Thyroid gland (tissue), 4 donors: ENCODE measurements around the gene C21orf91. TPM values are rescaled to one million over a fixed set of nuclear protein-coding genes. Genes with fewer than 3 reads are reported as not detected.

Source experiments
- DNase-seq, 2 donors: peaks; one replicate each; pipeline ENCODE4 v3.0.0-alpha.2; 2019
- H3K27ac ChIP-seq, 3 donors: fragments of 200-600 bp; sonication (generic); 1 replicate in 2 of 3; 2 replicates in 1 of 3; pipeline ENCODE4 v1.5.1; 2016 to 2019; ENCODE audit warnings: mild to moderate bottlenecking in 1 of 3, moderate library complexity in 1 of 3
- H3K27me3 ChIP-seq: fragments of 200-600 bp; sonication (generic); one replicate; pipeline ENCODE4 v1.5.1; 2019
- H3K36me3 ChIP-seq, 2 donors: fragments of 200-600 bp; sonication (generic); one replicate each; pipeline ENCODE4 v1.5.1; 2016 to 2019
- H3K4me1 ChIP-seq, 2 donors: fragments of 200-600 bp; sonication (generic); one replicate each; pipeline ENCODE4 v1.5.1; 2017 to 2019
- H3K4me3 ChIP-seq, 3 donors: fragments of 200-600 bp; sonication (generic); replicated peaks in 1 of 3; 1 replicate in 2 of 3; 2 replicates in 1 of 3; pipeline ENCODE4 v1.5.1; 2016; ENCODE audit warnings: mild to moderate bottlenecking in 1 of 3
- H3K9me3 ChIP-seq: fragments of 200-600 bp; sonication (generic); one replicate; pipeline ENCODE4 v1.5.1; 2017
- POLR2A ChIP-seq, 2 donors: fragments of 450-650 bp; IDR thresholded peaks; one replicate each; pipeline ENCODE4 v1.6.1; 2017; ENCODE audit warnings: antibody characterized with exemption in 2 of 2, mild to moderate bottlenecking in 2 of 2, moderate library complexity in 1 of 2
- WGBS, 2 donors: methylation state at CpG; one replicate each; pipeline ENCODE4 v1.1.5; 2017; 5-methylcytosine and 5-hydroxymethylcytosine counted together
- intact Hi-C: fragments of 100-400 bp; cut with DNase I; formaldehyde crosslinking; loops from one replicate; pipeline ENCODE4 v1.15.1; 2023
- total RNA-seq, 4 donors: library from RNA; depleted of rRNA; stranded (reverse); fragments of >200 nt; gene quantifications; one replicate each; pipeline ENCODE4 v1.2.3, GENCODE V29; 2016
- TF ChIP-seq, protein P1 (sequence below), 6 experiments: fragments of 200-600 bp in 3 of 6; fragments of 450-650 bp in 3 of 6; sonication (generic) in 3 of 6; IDR thresholded peaks; one replicate each; pipeline ENCODE4 v1.5.1; 2016 to 2019; ENCODE audit warnings: antibody characterized with exemption in 6 of 6, mild to moderate bottlenecking in 2 of 6, inconsistent platforms in 1 of 6, moderate library complexity in 1 of 6

Gene C21orf91
- total RNA-seq, 4 donors from 2014 or later = 8.6 to 19.6 (median 11.9) TPM

DNA sequence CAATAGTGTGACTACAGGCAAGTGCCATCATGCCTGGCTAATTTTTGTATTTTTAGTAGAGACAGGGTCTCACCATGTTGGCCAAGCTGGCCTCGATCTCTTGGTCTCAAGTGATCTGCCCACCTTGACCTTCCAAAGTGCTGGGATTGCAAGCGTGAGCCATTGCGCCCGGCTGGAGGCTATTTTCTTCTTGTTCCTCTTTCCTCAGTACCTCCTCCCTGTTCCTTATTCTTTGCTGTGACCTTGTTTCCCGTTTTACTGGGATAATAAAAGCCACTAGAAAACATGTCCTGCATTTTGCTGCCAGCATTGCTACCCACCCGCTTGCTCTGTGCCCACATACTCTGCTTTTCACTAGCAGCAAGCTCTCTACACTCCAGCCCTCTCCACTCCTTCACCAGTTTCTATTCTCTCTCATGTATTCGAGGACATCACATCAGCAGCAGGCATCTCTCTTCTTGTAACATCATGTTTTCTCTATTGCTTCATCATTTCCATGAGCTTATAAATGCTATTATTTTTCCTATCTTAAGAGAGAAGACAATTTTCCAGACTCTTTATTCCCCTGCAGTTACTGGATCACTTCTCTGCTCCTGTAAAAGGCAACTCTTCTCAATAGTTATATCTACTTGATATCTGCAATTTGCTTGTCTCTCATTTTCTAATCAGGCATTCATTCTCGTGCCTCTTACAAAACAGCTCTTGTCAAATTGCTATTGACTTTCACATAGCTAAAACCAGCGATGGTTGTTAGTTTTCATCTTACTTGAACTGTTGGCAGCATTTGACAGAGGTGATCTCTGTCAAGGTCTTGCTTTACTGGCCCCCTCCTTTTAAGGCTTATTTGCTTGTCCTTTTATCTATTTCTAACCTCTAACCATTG lies 34.5 kb upstream of the C21orf91 start:
- no peak overlapping the region for H3K27ac ChIP-seq
- no peaks in the 10 kb centered on the region for H3K4me1 ChIP-seq
- no peaks in the 10 kb centered on the region for H3K9me3 ChIP-seq
- no peak overlapping the region for H3K4me3 ChIP-seq
- TF ChIP-seq, protein P1, sequence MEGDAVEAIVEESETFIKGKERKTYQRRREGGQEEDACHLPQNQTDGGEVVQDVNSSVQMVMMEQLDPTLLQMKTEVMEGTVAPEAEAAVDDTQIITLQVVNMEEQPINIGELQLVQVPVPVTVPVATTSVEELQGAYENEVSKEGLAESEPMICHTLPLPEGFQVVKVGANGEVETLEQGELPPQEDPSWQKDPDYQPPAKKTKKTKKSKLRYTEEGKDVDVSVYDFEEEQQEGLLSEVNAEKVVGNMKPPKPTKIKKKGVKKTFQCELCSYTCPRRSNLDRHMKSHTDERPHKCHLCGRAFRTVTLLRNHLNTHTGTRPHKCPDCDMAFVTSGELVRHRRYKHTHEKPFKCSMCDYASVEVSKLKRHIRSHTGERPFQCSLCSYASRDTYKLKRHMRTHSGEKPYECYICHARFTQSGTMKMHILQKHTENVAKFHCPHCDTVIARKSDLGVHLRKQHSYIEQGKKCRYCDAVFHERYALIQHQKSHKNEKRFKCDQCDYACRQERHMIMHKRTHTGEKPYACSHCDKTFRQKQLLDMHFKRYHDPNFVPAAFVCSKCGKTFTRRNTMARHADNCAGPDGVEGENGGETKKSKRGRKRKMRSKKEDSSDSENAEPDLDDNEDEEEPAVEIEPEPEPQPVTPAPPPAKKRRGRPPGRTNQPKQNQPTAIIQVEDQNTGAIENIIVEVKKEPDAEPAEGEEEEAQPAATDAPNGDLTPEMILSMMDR (IDR thresholded peaks at IDR 0.05) = no peak
- TF ChIP-seq POLR2A (IDR thresholded peaks at IDR 0.05) = no peak
- no peaks in the 10 kb centered on the region for H3K36me3 ChIP-seq
- 68 to 72% methylated on average over 9 of the region's 9 CpGs for WGBS, 2 donors
- no peak for DNase-seq
- no peaks in the 10 kb centered on the region for H3K27me3 ChIP-seq
- intact Hi-C loops = no loop called here

DNA sequence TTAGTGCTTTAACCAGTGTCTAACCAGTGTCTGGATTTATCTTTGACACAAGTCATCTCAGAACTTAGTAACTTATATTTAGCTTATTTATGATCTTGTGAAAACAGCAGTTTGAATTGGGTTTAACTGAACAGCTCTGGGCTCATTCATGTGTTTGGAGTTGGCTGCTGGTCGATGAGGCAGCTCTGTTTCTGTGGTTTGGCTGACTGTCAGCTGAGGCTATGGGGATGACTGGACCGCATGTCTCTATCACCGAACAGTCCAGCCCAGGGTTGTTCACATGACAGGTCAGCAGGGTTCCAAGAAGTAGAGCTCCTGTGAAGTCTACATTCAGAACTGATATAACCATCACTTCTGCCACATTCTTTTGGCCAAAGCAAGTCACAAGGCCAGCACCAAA lies 29.1 kb upstream of the C21orf91 start:
- Histone ChIP-seq H3K27ac (no peak overlapping the region), H3K9me3 (no peaks in the 10 kb centered on the region), H3K36me3 (no peaks in the 10 kb centered on the region), H3K27me3 (no peaks in the 10 kb centered on the region), H3K4me1 (no peaks in the 10 kb centered on the region), H3K4me3 (no peak overlapping the region)
- intact Hi-C loops = no loop called here
- WGBS, 2 donors = 53 to 60% methylated on average over 3 of the region's 3 CpGs
- DNase-seq = peak in 1 of 2 donors; percentile 3
- no peak for TF ChIP-seq POLR2A (IDR thresholded peaks at IDR 0.05)
- TF ChIP-seq, protein P1 (IDR thresholded peaks at IDR 0.05) = no peak

DNA sequence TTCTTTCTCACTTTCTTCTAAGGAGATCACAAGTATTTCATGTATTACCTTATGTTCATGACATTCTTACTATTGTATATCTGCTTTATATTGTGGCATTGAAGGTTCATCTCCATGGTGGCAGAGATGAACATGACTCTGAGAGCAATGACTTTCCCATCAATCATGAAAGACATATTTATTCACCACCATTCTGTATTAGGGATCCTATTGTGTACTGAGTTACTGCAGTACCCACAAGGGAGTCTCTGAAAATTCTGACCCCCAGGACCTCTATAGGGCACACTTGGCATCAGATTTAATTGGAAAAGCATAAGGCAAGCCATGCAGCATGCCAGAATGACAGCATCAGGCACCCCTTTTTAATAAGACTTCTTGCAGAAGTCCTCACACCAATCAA lies 21.9 kb upstream of the C21orf91 start:
- Histone ChIP-seq H3K4me3 (no peak overlapping the region), H3K4me1 (no peaks in the 10 kb centered on the region), H3K36me3 (no peaks in the 10 kb centered on the region), H3K9me3 (no peaks in the 10 kb centered on the region), H3K27ac (no peak overlapping the region), H3K27me3 (no peaks in the 10 kb centered on the region)
- intact Hi-C loops = no loop called here
- no peak for DNase-seq
- TF ChIP-seq, protein P1 (IDR thresholded peaks at IDR 0.05) = no peak
- TF ChIP-seq POLR2A (IDR thresholded peaks at IDR 0.05) = no peak

DNA sequence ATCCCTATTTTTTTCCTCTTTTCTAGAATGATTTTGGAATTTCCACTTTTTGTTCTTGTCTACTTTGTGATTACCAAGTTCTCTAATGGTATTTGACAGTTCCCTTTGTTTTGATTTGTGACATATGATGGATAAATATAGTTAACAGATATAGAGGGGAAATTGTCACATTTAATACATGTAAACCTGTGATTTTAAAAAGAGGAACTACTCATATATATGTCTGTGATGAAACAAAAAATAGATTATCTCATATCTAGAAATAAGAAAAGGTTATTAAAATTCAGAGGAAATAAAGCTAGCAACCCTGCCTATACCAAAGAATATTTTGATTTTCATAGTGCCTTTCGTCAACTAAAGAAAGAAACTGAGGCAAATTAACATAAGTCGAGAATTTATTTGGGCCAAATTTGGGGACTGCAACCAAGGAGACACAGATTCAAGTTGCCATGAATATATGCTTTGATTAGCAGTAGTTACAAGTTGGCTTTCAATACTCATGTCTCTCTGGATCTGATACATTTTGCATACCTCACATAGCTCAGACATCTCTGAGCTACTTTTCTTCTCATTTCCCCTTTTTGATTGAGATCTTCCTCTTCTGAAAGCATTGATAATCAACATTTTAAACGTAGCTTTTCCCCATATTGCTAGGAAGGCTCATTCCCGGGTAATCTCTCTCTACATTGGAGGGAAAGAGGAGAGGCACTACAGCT lies 15.6 kb upstream of the C21orf91 start:
- intact Hi-C loops = no loop called here
- H3K36me3 ChIP-seq = no peaks in the 10 kb centered on the region
- WGBS, 2 donors = 75 to 79% methylated on average over 4 of the region's 4 CpGs
- no peaks in the 10 kb centered on the region for H3K4me1 ChIP-seq
- H3K27me3 ChIP-seq = no peaks in the 10 kb centered on the region
- no peak for DNase-seq
- H3K4me3 ChIP-seq = no peak overlapping the region
- no peak for TF ChIP-seq POLR2A (IDR thresholded peaks at IDR 0.05)
- TF ChIP-seq, protein P1 (IDR thresholded peaks at IDR 0.05) = no peak
- no peaks in the 10 kb centered on the region for H3K9me3 ChIP-seq
- no peak overlapping the region for H3K27ac ChIP-seq

DNA sequence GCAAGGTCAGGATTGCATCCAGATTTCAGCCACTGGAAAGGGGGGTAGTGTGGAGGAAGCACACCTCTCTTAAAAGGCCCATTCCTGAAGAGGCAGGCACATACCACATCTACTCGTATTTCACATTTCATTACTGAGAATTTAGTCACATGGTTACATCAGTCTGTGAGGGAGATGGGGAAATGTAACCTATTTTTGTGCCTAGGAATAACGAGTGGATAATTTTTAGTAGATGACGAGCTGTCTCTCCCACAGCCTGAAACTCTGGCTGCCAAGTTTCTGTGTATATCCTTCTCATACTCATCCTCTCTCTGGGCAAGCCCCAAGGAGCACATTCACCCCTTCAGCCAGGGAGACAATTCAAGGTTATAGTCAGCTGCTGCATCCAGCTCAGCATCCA lies 10.3 kb upstream of the C21orf91 start:
- no peak for DNase-seq
- Histone ChIP-seq H3K9me3 (no peaks in the 10 kb centered on the region), H3K4me3 (no peak overlapping the region), H3K27me3 (no peaks in the 10 kb centered on the region), H3K4me1 (no peaks in the 10 kb centered on the region), H3K27ac (no peak overlapping the region), H3K36me3 (no peaks in the 10 kb centered on the region)
- WGBS, 2 donors = 75 to 88% methylated on average over 3 of the region's 3 CpGs
- intact Hi-C loops = loop anchor here (10.0 kb wide), 1 partner anchor 65 kb away; no protein-coding TSS in a partner anchor
- TF ChIP-seq POLR2A (IDR thresholded peaks at IDR 0.05) = no peak
- TF ChIP-seq, protein P1 (IDR thresholded peaks at IDR 0.05) = no peak
